Kidney glomerular epithelial cell (primary cell): ENCODE data around the gene SLC46A1.

Experiments
- DNase-seq: peaks from one replicate; lab custom pipeline; 2025; lab: John Stamatoyannopoulos, UW

Gene SLC46A1

GRCh38 chr17:28379814-28380801, 25.9 kb downstream of the SLC46A1 start:
- DNase-seq = no peak

- no peak for DNase-seq
Measured at GRCh38 chr17:28372945-28373274, 33.1 kb downstream of the SLC46A1 start.

DNA sequence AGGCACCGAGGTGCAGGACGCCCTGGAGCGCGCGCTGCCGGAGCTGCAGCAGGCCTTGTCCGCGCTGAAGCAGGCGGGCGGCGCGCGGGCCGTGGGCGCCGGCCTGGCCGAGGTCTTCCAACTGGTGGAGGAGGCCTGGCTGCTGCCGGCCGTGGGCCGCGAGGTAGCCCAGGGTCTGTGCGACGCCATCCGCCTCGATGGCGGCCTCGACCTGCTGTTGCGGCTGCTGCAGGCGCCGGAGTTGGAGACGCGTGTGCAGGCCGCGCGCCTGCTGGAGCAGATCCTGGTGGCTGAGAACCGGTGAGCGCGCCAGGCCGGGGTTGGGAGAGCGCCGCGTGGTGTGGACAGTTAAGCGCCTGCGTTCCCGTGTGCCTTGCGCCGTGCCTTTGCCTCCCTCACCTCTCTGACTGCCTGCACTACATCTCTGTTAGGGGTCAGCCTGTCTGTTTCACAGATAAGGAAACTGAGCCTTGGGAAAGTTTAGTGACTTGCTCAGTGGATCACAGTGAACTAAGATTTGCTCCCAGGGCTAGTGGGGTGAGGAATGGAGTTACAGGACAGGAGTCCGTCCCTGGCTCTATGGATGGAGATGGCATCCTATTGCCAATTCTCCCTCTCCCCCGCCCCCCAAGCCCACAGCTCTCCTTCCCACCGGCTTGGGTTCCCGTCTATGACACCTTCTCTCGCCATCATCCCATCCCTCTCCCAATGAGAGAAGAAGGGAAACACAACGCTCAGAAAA, 33.6 kb downstream of the SLC46A1 start:
- DNase-seq = no peak

DNA sequence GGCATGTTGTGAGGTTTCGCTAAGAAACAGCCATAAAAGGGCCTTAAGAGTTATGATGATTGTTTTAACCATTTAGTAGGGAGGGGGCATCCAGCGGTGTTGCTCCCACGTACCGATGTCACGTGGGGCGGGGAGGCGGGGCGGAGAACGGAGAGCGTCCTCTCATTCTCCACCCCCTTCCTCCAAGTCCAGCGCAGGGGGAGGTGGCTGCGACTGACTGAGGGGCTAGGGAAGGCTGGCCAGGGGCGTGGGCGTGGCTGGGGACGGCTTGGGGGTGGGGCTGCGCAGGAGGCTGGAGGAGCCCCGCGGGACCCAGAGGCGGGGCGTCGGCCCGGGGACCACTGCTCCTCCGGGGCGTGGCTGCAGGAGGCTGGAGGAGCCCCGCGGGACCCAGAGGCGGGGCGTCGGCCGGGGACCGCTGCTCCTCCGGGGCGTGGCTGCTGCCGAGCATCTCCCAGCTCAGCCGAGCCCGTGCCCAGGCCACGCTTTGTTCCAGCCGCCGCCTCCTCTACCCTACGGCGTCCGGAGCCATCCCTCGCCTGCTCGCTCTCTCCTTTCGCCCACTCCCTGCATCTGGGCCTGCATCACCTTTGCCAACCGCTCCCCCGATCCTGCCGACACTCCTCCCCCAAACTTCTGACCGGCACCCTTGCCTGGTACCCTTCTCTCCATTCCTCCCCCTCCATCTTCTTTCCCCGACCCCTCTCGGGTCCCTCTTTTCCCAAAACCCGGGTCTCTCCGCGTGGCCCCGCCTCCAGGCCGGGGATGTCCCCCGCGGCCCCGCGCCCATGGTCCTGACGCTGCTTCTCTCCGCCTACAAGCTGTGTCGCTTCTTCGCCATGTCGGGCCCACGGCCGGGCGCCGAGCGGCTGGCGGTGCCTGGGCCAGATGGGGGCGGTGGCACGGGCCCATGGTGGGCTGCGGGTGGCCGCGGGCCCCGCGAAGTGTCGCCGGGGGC, 34.5 kb downstream of the SLC46A1 start, which contains the start of gene SARM1:
TSS of gene SARM1 (plus strand) at position 450 of the 958 bp plus-strand sequence. CDS start at position 789, 339 bp downstream.
- peak; percentile 37 for DNase-seq

DNA sequence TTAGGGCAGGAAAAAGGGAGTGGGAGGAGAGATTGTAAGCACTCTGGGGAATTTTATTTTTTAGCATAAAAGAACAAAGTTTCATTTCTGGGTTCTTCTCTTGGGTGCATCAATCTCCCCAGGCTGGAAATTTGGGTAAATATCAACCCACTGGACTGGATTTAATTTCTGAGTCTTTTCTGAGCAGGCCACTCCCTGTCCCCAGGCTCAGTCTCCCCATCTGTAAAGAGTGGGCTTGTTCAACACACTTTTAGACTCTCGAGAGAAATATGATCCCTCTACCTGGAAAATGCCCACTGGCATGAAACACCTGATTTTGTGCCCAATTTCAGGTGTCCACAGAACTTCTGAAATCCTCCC, 35.3 kb downstream of the SLC46A1 start:
- no peak for DNase-seq

- peak; percentile 2 for DNase-seq
Measured at GRCh38 chr17:28370035-28370743, 35.8 kb downstream of the SLC46A1 start, which contains the start of gene VTN. TSS of gene VTN (minus strand) at chr17:28370307. CDS start at chr17:28370203, 104 bp downstream.

DNA sequence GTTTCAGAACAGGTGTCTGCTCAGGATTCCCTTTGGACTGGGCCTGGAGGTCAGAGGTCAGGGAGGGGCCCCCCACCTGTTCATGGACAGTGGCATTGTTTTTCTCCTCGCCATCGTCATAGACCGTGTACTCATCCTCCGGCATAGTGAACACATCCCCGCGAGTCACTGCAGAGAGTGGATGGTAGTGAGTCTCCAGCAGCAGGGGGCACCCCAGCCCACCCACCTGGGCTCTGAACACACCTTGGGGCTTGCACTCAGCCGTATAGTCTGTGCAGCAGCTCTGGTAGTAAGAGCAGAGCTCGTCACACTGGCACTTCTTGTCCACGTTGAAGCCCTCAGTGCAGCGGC, 36.4 kb downstream of the SLC46A1 start:
- DNase-seq = no peak

DNA sequence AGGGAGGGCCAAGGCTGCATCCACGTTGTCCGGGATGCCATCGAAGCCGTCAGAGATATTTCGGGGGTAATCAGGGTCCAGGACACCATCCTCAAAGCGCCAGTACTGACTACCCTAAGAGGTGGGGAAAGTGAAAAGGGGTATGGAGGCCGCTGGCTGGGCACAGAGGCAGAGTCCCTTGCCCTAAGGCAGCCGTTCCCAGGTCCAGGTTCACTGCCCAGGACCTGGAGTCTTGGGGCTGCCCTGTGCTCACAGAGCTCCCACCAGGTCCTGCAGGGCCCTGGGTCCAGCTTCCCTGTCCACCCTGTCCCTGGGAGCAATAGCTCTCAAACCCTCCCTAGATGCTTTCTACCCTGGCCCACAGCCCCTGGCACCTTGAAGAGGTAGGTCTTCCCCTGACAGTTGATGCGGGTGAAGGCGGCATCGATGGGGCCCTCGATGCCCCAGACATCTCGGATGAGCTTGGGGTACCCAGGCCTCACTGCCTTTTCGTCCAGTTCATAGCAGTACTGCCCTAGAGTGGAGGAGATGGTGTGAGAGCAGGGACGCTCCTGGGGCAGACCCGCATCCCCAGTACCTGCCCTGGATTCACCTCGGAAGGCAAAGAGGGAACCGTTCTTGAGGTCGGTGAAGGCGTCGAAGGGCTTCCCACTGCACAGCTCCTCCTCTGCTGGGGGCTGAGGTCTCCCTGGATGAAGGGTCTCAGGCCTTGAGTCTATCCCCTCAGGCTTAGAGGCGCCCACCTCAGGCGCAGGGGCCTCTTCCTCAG, 36.9 kb downstream of the SLC46A1 start:
- no peak for DNase-seq

DNA sequence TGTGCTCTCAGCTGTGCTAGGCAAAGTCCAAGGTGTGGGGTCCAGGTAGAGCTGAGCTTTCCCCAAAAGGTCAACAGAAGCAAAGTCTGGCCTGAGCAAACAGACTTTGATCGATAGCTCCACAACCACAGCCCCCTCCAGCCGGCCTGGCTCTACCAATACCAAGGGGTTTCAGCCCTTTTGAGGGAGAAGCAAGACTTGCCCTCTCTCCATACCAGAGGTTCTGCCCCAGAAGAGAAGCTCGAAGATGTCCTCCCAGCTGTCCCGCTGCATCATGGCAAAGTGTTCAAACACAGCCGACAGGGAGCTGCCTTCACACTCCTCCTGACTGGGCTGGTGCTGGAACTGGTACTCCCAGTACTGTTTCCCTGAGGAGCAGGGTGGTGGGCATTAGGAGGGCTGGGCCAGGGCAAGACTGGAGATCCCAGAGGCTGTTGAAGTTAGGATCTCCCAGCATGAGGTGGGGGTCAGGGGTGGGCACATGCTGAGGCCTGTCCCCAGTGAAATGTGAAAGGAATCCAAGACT, 37.6 kb downstream of the SLC46A1 start:
- DNase-seq = no peak

- DNase-seq = no peak
Measured at GRCh38 chr17:28367641-28368305, 38.2 kb downstream of the SLC46A1 start.

- DNase-seq = no peak
Measured at GRCh38 chr17:28366605-28367004, 39.4 kb downstream of the SLC46A1 start.

DNA sequence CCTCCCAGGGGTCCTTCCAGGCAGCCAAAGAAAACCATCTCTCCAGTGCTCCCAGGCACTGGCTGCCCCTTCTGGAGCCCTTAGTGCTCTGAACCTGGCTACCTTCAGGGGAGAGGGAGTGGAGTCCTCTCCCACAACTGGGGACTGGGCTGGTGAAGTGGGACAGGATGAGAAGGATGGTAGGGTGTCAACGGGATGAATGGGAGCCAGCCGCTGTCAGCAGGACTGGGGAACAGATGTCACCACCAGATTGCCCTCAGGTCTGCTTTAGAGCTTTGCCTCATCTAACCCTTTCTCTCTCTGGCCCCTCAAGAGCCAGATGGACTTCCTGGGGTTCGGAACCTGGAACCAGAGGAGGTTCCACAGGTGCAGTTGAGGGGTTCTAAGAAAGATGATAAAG, 40.5 kb downstream of the SLC46A1 start:
- no peak for DNase-seq

GRCh38 chr17:28364665-28365363, 41.2 kb downstream of the SLC46A1 start, which contains the start of gene SEBOX:
TSS of gene SEBOX (minus strand) at chr17:28365199. CDS start at chr17:28365151, 48 bp downstream.
- no peak for DNase-seq

GRCh38 chr17:28363776-28364650, 42.0 kb downstream of the SLC46A1 start:
- DNase-seq = no peak

- DNase-seq = no peak
Measured at GRCh38 chr17:28363186-28363585, 42.8 kb downstream of the SLC46A1 start.

- no peak for DNase-seq
Measured at GRCh38 chr17:28357901-28358197, 48.2 kb downstream of the SLC46A1 start.

- DNase-seq = peak; percentile 80
Measured at GRCh38 chr17:28357061-28357900, 48.7 kb downstream of the SLC46A1 start, which contains the start of gene POLDIP2. TSS of gene POLDIP2 (minus strand) at chr17:28357527. CDS start at chr17:28357448, 79 bp downstream.
